Measurements from ENCODE around the gene PDZD4.

DNA sequence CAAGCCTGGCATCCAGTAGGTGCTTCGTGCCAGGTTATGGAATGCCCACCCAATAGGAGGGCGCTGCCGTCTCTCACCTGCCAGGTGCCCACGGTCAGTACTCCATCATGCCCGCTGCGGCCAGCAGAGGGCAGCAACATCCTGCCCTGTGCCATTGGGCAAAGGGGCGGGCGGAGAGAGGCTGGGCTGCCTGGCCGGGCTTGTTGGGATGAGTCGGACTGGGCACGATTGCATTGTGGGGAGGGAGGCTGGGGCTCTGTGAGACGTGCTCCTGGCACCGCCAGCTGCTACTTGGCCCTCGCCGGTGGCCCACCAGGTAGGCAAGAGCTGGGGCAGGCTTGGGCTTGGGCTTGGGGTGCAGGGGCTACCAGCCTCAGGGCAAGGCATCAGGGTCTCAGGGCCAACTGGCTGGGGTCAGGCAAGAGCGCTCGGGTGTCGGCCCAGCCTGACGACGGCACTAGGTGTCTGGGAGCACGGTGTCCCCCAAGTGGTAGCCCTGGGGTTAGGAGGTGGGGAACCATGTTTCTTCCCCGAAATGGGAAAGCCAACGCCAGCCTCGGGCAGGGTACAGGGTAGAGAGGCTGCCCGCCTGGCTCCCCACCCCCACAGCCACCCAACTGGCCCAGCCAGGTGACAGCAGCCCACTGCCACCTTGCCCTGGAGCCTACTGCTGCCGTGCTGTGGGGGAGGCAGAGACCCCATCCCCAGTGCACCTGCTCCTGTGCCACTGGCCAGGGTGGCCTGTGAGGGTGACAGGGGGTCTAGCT is 66.2 kb downstream of the PDZD4 start, which contains the start of gene PLXNB3:
- TF ChIP-seq, protein P1, sequence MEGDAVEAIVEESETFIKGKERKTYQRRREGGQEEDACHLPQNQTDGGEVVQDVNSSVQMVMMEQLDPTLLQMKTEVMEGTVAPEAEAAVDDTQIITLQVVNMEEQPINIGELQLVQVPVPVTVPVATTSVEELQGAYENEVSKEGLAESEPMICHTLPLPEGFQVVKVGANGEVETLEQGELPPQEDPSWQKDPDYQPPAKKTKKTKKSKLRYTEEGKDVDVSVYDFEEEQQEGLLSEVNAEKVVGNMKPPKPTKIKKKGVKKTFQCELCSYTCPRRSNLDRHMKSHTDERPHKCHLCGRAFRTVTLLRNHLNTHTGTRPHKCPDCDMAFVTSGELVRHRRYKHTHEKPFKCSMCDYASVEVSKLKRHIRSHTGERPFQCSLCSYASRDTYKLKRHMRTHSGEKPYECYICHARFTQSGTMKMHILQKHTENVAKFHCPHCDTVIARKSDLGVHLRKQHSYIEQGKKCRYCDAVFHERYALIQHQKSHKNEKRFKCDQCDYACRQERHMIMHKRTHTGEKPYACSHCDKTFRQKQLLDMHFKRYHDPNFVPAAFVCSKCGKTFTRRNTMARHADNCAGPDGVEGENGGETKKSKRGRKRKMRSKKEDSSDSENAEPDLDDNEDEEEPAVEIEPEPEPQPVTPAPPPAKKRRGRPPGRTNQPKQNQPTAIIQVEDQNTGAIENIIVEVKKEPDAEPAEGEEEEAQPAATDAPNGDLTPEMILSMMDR (optimal IDR thresholded peaks at IDR 0.05 in 1 of 3, IDR thresholded peaks at IDR 0.05 in 1 of 3, conservative IDR thresholded peaks at IDR 0.05 in 1 of 3; ENCODE audit: extremely low read depth in 1 of 3, insufficient read depth in 2 of 3, low read length in 3 of 3): peak in 2 of 3 experiments; percentile 63 to 87
- no peak for TF ChIP-seq EZH2 (IDR thresholded peaks at IDR 0.05; ENCODE audit: low read length)

Data from keratinocyte (primary cell).